ENCODE measurements around the gene MSX2.

MSX2 gene

DNA sequence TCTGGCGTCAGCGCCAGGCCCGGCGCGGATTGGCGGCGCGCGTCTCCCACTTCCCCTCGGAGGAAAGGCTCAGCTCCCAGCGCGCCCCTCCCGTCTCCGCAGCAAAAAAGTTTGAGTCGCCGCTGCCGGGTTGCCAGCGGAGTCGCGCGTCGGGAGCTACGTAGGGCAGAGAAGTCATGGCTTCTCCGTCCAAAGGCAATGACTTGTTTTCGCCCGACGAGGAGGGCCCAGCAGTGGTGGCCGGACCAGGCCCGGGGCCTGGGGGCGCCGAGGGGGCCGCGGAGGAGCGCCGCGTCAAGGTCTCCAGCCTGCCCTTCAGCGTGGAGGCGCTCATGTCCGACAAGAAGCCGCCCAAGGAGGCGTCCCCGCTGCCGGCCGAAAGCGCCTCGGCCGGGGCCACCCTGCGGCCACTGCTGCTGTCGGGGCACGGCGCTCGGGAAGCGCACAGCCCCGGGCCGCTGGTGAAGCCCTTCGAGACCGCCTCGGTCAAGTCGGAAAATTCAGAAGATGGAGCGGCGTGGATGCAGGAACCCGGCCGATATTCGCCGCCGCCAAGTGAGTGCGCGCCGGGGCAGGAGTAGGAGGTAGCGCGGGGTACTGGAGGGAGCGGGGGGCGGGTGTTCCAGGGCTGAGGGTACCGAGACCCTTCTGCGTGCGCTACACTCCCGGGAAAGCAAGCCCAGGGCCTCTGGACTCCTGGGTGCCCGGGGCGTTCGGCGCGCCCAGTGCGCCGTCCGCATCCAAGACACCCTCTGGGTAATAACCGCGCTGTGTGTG lies at the start of gene MSX2:
Gene MSX2, plus strand, starts transcription at position 99 of the 777 bp plus-strand sequence. Its CDS starts 78 bp downstream, at position 177.
- no peak for FAIRE-seq

DNA sequence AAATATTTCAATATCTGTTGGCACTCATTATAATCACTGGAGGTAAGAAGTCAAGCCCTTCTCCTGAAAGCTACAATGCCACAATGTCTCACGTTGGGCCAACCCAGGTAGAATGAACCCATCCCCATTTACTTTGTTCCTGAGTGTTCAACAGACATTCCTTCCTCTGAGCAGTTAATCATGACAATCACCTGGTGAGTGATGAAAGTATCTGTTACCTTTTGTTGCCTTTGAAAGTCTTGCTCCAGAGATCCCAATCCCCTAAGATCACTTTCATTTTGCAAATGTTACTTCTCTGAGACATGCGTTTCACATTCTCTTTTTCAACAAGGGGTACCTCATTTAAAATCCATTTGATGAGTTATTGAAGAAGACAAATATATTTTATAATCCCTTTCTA lies 49.3 kb upstream of the MSX2 start:
- FAIRE-seq: no peak

DNA sequence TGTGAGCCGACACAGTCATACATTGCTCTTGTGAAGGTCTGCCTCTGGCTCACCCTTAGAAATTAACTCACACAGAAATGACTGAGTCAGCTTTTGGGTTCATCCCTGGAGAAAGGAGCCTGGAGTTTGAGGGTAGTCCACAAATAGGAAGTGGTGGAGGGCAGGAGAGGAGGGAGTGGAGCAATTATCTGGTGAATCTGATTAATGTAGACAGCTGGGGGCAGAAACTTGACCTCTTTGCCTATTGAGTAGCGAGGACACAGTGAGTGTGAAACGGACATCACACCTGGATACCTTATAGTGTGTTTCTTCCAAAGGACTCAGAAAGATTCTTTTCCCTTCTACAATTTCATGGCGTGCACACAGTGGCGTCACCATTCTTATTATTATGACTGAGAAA lies 48.5 kb upstream of the MSX2 start:
- no peak for FAIRE-seq

DNA sequence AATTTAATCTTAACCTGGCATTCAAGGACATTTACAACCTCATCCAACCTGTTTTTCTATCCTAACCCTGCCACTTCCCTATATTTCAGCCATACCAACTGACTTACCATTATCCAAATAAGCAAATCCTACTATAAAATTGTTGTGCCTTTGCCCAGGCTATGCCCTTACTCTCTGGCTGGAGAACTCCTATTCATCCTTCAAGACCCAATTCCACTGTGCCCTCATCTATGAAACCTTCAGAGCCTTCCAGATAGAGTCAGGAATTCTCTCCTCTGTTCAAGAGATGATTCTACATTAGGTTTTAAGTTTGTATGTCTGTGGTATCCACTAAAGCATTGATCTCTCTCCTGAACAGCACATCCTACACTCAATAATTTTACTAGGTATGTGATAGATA lies 46.3 kb upstream of the MSX2 start:
- FAIRE-seq: no peak

DNA sequence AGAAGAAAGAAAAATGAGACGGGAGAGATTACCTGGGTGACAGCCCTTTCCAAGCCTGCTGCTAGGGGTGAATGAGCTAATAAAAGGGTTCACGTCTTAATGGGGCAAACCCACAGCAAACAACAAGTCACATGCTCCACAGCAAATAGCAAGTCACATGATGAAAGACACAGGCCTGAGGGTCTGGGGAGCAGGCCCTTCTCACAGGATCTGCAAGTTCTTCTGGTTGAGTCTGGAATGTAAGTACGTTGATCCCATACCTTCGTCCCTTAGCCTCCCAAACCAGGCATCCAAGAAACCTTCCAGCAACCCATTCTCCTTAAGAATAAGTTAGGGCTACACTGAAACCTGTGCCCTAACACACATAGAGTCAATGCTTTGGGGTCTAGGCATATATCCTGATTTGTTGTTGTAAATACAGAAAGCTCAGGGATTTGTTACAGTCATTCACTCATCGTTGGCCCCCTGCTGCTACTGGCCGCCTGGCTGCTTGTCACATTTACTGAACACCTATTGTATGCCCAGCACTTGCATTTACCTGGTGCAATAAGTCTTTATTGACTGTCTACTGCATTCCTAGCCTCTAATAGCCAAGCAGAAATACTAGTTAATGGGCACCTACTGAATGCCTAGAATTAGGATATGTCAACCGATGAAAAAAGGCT lies 43.3 kb upstream of the MSX2 start:
- no peak for FAIRE-seq

DNA sequence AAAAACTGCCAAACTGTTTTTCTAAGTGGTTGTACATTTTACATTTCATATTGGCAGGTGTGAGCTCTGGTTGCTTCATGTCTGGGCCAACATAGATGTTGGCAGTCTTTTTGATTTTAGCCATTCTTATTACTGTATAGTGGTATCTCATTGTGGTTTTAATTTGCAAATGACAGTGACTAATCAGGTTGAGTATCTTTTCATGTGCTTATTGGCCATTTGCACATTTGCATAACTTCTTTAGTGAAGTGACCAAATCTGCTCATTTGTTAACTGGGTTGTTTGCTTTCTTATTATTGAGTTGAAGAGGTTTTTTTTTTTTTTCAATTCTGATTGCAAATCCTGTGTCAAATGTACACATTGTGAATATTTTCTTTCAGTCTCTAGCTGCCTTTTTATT lies 36.9 kb upstream of the MSX2 start:
- FAIRE-seq: no peak

DNA sequence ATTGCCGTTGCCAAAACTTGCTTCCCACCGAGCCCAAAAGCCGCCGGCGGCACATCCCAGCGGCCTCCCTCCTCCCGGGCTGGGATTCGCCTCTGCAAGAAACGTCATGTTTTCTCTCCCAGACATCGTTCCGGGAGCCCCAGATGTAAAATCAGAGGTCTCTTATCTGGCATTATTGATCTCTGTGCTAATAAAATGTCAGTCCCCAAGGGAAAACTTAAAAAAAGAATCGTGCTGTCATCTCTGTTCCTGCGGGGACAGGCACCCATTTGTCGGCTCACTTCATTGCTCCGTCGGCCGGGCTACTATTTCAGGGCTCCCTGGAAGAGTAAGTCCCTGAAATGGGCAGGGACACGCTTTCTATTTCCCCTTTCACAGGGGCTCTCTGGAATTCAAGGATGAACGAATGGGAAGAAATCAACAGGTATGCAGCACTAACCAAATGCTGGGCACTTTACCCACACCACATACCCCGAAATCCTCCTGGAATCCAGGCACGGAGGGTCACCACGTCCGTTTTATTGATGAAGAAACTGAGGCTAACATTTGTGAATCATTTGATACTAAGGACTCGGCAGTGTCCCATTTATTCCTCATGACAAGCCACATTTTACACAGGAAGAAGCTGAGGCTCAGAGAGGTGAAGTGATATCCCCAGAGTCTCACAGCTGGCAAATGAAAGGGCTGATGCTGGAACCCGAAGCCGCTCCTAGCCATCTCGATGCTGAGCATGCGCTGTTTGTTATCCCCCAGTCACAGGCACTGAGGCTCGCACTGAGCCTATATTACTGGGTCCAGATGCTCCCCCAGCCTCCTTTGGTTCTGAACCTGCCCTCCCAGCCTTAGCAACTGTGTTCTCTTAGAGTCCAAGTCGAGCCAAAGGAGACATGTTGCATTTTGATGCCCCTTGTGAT lies 35.7 kb upstream of the MSX2 start:
- FAIRE-seq: no peak

DNA sequence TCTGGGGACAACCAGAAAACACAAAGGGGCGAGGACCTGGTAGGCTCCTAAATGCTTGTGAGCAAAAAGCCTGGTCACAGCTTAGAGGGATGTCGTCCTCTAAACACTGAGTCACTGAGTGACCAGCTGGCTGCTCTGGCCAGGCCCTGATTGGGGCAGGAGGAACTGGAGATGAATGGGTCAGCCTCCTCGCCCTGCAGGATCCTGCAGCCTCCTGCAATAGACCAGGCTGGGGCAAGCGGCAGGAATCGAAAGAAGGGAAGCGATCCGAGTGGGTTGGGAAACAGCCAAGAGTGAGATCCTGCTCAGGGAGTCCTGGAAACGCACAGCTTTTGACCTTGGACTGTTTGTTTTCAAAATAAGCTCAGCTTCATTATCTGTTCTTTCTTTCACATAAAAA lies 34.1 kb upstream of the MSX2 start:
- no peak for FAIRE-seq

DNA sequence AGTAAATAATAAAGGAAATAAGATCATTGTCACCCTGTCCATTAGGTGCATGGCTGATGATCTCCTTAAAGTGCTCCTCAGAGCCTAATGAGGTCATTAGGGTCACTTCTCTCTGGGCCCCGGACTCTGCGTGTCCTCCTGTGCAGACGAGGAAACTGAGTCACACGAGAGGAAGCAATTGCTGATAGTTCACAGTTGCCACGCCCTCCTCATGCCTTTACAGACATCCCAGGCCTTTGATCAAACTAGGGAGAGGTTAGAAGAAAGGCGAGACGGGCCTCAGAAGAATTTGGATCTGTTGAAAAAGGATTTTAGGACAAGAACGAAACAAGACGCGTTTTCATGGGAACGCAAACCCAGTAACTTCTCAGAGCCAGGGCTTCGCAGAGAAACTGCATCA lies 32.0 kb upstream of the MSX2 start:
- FAIRE-seq: no peak

DNA sequence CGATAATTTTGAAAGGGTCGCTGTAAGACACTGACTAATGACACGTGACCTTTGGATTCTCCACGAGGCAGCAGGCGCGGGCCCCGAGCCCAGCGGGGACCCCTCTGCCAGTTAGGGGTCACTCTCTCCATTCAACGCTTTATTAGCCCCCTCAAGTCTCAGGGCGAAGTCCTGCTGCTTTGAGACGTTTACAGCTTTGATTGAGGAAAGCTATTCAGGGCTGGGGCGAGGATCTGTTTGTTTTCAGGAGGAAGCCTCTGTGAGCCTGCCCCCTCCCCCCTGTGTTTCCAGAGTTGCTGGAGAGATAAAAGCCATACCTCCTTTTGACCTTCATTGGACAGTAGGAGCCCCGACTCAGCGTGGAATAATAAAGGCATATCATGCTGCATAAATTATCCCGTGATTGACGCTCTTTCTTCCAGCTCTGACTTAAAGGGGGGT lies 31.4 kb upstream of the MSX2 start:
- no peak for FAIRE-seq

DNA sequence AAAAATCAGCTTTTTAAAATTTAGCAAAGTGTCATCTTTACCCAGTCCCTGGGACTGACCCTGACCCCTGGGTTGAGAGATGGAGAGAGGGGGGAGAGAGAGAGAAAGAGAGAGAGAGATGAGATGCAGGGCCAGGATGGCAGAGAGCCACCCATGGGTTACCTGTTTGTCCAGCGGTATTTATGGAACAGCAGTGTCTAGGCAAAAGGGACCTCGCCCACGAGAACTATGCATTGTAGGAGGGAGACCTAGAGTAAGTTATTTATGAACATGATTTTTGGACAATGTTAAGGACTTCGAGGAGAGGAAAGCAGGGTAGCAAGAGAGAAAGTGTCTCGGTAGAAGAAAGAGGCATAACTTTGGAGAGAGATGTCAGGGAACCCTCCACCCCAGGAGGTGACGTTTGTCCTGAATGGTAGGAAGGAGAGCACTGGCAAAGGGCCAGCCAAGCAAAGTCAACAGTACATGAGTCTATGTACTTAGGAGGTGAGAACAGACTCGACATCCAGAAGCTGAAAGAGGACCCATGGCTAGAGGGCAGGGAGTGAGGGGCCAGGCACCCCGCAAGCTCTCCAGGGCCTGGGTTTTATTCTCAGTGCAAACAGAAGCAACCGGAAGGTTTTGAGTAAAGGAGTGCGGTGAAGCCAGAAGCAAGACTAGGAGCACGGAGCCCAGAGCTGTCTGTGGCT lies 30.5 kb upstream of the MSX2 start:
- FAIRE-seq: no peak

DNA sequence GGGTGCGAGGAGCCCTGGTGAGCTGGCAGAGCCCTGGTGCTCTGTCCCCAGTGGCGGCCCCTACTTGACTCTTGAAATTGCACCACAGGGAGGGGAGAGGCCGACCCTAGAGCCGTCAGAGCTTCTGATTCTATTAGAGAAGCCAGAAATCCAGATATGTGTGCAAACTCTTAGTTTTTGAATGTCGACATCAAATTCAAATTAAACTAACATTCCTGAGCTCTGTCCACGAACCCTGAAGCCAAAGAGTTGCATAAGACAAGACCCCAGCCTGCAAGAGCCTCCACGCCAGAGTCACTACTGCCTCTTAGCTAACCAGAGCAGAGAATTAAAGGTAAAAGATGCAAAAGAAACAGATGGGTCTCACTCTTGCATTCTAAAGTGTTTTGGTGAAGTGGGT lies 29.8 kb upstream of the MSX2 start:
- FAIRE-seq: no peak

DNA sequence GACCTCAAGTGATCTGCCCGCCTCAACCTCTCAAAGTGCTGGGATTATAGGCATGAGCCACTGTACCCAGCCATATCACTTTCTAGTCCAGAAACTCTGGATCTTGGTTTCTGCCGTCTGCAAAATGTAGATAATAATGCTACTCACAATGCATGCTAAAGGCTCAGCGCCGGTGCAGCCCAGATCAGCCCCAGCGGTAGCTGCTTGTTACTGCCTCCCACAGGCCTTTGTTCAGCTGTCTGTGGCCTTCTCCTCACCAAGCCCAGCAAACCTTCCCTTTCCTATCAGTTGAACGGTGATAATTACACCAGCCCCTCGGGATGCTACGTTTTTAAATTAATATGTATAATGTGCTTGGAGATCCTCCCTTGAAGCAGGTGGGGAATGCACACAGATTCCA lies 26.2 kb upstream of the MSX2 start:
- no peak for FAIRE-seq

DNA sequence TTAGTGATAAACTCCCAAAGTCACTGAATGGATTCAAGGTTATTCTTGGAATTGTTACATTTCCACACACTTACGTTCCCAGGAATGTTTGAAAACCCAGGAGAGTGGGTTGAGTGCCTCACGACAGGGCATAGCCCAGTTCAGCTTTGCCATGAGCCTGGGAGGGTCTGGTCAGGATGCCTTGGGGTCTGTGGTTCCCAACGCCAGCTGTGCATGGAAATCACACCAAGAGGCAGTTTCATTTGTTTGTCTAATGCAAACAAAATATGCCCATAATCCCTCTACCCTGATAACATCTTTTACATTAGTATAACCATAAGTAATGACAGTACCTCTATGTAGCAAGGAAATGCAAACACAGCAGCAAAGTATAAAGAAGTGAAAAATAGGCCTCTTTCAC lies 25.3 kb upstream of the MSX2 start:
- no peak for FAIRE-seq

DNA sequence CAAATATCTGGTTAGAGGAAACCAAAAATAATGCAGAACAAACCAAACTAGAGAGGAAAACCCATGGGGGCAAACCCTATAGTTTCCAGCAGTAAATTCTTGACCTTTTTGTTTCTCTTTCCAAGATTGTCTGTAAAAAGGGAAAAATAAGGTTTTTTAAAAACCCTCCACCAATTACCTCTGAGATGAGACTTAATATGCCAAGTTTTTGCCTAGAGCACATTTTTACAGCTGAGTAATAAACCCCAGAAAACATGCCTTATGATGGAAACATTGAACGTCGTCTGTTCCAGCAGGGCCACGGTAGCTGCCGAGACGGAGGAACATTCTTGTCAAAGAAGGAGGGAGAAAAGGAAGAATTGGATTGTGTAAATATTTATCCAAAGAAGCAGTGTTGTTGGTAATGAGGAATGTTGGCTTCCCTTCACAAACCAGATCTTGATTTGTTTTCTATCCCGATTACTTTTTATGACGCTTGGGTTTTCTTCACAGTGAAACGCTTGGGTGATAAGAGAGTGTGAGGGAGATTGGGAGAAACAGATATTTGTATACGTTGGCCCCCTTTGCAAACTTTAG lies 17.3 kb upstream of the MSX2 start:
- FAIRE-seq: no peak

DNA sequence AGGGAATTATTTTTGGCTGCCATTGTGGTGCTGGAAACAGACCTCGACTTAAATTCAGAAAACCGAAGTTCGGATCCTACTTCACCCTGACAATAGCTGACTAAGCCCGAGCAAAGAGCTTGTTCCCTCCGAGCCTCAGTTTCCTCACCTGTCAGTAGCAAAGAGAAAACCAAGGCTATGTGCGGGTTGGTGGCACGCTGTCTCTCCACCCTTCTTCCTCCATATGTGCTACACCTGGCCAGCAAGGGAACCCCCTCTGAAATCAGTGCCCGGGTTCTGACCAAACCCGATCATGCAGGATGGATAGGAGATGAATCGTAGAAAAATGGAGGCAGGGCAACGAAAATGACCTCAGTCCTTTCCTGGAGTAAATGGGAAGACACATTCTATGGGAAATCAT lies 16.7 kb upstream of the MSX2 start:
- no peak for FAIRE-seq

DNA sequence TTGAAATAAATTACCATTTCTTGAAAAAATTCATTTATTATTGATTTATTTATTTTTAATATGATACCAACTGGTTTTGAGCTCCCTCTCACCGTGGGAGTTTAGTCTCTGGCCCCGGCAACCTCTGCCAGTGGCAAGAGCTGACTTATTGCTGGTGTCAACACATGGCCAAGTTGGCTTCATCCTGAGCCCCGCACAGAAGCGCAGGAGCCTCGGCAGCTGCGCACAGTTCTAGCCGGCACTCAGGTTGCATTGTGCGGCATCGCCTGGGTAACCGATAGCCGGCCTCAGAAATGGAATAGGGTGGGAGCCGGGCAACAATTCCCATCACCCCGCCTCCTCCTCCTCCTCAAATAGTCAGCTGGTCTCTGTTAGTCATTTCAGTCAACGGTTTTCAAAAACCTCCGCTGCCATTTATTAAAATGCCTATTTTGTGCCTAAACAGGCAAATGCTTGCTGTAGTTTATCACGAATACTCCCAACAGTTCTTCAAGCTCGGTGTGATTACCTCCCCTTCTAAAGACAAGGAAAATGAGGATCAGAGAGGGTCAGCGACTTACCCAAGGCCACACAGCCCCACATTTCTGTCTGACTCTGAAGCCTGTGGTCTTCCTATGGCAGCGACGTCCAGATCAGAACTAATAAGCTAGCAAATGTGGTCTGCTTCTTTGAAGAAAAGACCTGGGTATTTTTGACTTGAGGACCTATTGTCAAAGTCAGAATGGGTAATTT lies 15.7 kb upstream of the MSX2 start:
- FAIRE-seq: no peak

DNA sequence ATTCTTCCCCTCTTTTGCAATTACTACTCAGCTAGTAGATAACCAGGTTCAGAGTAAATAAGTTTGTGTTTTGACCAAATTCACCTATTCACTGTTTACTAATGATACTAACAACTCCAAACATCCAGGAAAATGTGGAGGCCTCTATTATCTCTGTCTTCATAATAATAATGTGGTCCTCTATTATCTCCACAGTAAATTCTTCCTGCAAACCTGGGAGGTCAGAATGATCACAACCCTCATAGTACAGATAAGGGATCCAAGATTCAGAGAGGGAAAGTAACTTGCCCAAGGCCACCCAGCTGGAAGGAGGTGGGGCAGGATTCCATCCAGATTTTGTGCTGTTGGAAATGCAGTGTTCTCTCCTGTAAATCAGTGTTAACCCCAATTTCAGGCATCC lies 9.6 kb upstream of the MSX2 start:
- no peak for FAIRE-seq

DNA sequence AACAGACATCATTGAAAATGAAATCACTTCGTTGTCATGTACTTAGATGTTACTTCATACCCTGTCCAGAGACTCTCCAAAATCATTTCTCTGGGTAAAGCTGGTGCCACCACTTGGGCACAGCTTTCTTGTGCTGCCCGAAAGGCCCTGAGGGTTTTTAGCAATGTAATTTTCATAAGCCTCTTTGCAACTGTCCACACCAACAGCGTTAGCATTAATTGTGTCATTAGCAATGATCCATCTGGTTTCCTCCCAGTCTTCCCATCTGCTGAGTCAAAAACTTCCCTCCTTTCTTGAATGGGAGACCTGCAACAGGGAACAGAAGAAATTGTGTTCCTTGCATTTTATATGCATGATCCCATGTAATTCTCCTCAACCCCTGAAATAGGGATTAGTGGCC lies 8.6 kb upstream of the MSX2 start:
- FAIRE-seq: no peak

DNA sequence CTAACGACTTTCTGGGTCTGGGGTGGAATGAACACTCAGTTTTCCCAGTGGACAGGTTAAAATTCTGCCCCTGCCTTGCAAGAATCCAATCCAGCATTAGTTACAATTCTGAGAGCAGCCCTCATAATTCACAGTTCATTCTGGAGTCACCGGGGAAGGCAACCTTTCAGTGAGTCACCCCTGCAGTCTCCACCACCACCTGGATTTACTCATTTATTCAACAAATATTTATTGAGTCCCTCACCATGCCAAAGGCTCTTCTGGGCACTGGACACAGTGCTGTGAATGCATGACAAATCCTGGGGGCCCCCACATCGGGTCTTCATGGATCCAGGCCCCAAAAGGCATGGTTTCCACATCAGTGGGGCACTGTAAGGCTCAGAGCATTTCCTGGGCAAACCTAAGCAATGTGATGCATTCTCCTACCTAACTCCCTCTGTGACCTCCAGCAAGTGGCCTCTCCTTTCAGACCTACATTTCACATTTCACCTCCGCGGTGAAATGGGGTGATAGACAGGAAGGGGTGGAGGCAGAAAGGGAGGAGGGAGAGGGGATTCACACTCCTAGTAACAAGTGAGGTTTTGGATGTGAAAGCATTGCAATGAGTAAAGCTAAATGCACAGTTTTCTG lies 6.4 kb upstream of the MSX2 start:
- FAIRE-seq: no peak

DNA sequence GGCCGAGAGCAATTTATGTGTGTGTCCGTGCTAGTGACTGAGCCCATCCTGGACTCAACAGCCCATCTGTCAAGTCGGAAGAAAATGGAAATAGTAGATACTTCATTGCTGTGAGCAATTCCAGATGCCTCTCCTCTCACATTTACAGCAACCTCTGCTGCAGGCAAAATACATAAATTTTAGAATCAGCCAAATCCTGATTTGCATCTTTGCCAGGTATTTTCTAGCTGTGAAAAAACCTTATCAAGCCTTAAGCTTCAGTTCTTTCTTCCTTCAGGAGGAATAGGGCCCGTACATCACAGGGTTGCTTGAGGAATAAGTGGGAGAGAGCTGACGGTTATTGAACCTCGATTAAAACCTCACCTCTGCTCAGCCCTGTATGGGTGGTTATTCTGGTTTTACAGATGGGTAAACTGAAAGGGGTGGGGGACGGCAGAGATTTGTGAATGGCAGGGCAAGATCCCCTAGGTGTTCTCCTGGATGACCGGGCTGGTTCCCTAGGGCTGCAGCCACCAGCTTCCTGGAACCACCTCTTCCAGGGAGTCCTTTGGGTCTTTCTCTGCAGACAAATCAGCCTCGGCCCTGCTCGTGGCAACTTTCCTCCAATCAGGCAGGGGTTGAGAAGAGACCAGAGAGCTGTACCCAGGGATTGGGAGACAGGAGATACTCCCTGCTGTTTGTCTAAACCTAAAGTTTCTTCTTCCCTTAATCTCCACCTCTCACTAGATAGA lies 5.3 kb upstream of the MSX2 start:
- no peak for FAIRE-seq
